H1 (cell line): ENCODE data around the gene SLC25A26. TPM values are rescaled to one million over a fixed set of nuclear protein-coding genes. Genes with fewer than 3 reads are reported as not detected.

Source experiments
- CTCF ChIA-PET: fragments of 300-600 bp; sonication (Branson Sonifier 250); formaldehyde crosslinking; loops from one replicate; lab custom pipeline; 2021; ENCODE audit not compliant: partially characterized antibody; lab: Charles Lee
- POLR2A ChIA-PET: fragments of 300-600 bp; sonication (Branson Sonifier 250); formaldehyde crosslinking; loops from one replicate; lab custom pipeline; 2021; ENCODE audit warnings: inconsistent platforms; ENCODE audit not compliant: partially characterized antibody; lab: Charles Lee
- DNase-seq, 2 experiments: peaks; one replicate each; pipeline versions ENCODE4 v3.0.0 to v3.0.0-alpha.2; 2010 to 2022; ENCODE audit warnings: low spot score in 2 of 2, low read depth in 1 of 2, mixed read lengths in 1 of 2
- FAIRE-seq: peaks from 2 replicates; lab custom pipeline; 2011; peaks lifted over from hg19 to GRCh38; lab: Jason Lieb, UNC
- H2AFZ ChIP-seq: 2 replicates; pipeline ENCODE4 v1.8.1; 2012; ENCODE audit warnings: low read length, inconsistent platforms
- H2AK5ac ChIP-seq: 2 replicates; pipeline ENCODE4 v1.6.1; 2013; ENCODE audit warnings: low read depth, low read length
- H2BK120ac ChIP-seq: replicated peaks from 2 replicates; pipeline ENCODE3; 2013; ENCODE audit warnings: low read depth, low read length, inconsistent platforms
- H2BK12ac ChIP-seq: 2 replicates; pipeline ENCODE4 v1.6.1; 2013; ENCODE audit warnings: low read depth, low read length
- H2BK15ac ChIP-seq: 2 replicates; pipeline ENCODE4 v1.6.1; 2013; ENCODE audit warnings: low read length
- H2BK20ac ChIP-seq: 2 replicates; pipeline ENCODE4 v1.6.1; 2013; ENCODE audit warnings: low read length
- H2BK5ac ChIP-seq: 2 replicates; pipeline ENCODE4 v1.6.1; 2013; ENCODE audit warnings: low read depth, low read length
- H3K14ac ChIP-seq: 2 replicates; pipeline ENCODE4 v1.6.1; 2013; ENCODE audit warnings: inconsistent platforms; ENCODE audit not compliant: insufficient read length
- H3K18ac ChIP-seq: 2 replicates; pipeline ENCODE4 v1.6.1; 2013; ENCODE audit warnings: low read length; ENCODE audit errors: extremely low read depth
- H3K23ac ChIP-seq: 2 replicates; pipeline ENCODE4 v1.6.1; 2013; ENCODE audit warnings: inconsistent platforms; ENCODE audit not compliant: insufficient read length
- H3K23me2 ChIP-seq: 2 replicates; pipeline ENCODE4 v1.6.1; 2013; ENCODE audit warnings: low read depth, low read length
- H3K27ac ChIP-seq: 2 replicates; pipeline ENCODE4 v1.6.1; 2011; ENCODE audit warnings: low read depth, low read length, inconsistent platforms
- H3K27me3 ChIP-seq, 4 experiments: replicated peaks in 1 of 4; 1 replicate in 1 of 4; 2 replicates in 3 of 4; pipeline versions ENCODE4 v1.6.1 to v1.8.1; 2011 to 2013; ENCODE audit warnings: low read length in 3 of 4, mild to moderate bottlenecking in 3 of 4, inconsistent platforms in 2 of 4, mixed read lengths in 2 of 4, moderate library complexity in 1 of 4; ENCODE audit not compliant: control insufficient read depth in 3 of 4, insufficient read depth in 3 of 4; ENCODE audit errors: extremely low read depth in 1 of 4
- H3K36me3 ChIP-seq, 4 experiments: 2 replicates each; pipeline versions ENCODE4 v1.6.1 to v1.8.1; 2011 to 2013; ENCODE audit warnings: mild to moderate bottlenecking in 4 of 4, low read length in 3 of 4, moderate library complexity in 2 of 4, control low read depth in 1 of 4, inconsistent platforms in 1 of 4; ENCODE audit not compliant: insufficient read depth in 4 of 4, control insufficient read depth in 2 of 4
- H3K4ac ChIP-seq: replicated peaks from 2 replicates; pipeline ENCODE3; 2013; ENCODE audit warnings: low read length, low read depth, mixed read lengths, inconsistent platforms; ENCODE audit not compliant: insufficient read length
- H3K4me1 ChIP-seq, 4 experiments: replicated peaks in 1 of 4; 1 replicate in 1 of 4; 2 replicates in 3 of 4; pipeline versions ENCODE4 v1.6.1 to v1.8.1; 2011 to 2013; ENCODE audit warnings: low read length in 3 of 4, inconsistent platforms in 2 of 4, mixed read lengths in 1 of 4; ENCODE audit not compliant: insufficient read depth in 4 of 4, control insufficient read depth in 3 of 4
- H3K4me2 ChIP-seq, 2 experiments: 2 replicates each; pipeline versions ENCODE4 v1.6.1 to v1.8.1; 2011 to 2013; ENCODE audit warnings: low read depth in 2 of 2, low read length in 2 of 2, control low read depth in 1 of 2, inconsistent platforms in 1 of 2, mild to moderate bottlenecking in 1 of 2; ENCODE audit not compliant: insufficient read depth in 1 of 2
- H3K4me3 ChIP-seq, 4 experiments: fragments of 200-600, 300-600 bp in 1 of 4; sonication (generic), shearing (Covaris generic), sonication (Bioruptor Twin) in 1 of 4; 2 replicates each; pipeline versions ENCODE4 v1.5.1 to v1.8.1; 2011 to 2016; ENCODE audit warnings: low read length in 4 of 4, low read depth in 3 of 4, control low read depth in 2 of 4, inconsistent platforms in 2 of 4, mild to moderate bottlenecking in 2 of 4, mixed read lengths in 1 of 4, moderate library complexity in 1 of 4; ENCODE audit not compliant: insufficient read depth in 2 of 4; ENCODE audit errors: extremely low read depth in 1 of 4
- H3K56ac ChIP-seq: replicated peaks from 2 replicates; pipeline ENCODE3; 2013; ENCODE audit warnings: low read depth, mild to moderate bottlenecking, mixed read lengths, low read length, inconsistent platforms; ENCODE audit not compliant: insufficient read length
- H3K79me1 ChIP-seq: 2 replicates; pipeline ENCODE4 v1.6.1; 2013; ENCODE audit warnings: low read depth, low read length, control low read depth
- H3K79me2 ChIP-seq, 2 experiments: 2 replicates each; pipeline versions ENCODE4 v1.6.1 to v1.8.1; 2012 to 2013; ENCODE audit warnings: low read length in 2 of 2, mild to moderate bottlenecking in 2 of 2, inconsistent platforms in 1 of 2; ENCODE audit not compliant: insufficient read depth in 2 of 2, control insufficient read depth in 1 of 2
- H3K9ac ChIP-seq, 4 experiments: replicated peaks in 1 of 4; 1 replicate in 1 of 4; 2 replicates in 3 of 4; pipeline versions ENCODE4 v1.6.1 to v1.8.1; 2011 to 2013; ENCODE audit warnings: low read depth in 3 of 4, low read length in 3 of 4, control low read depth in 2 of 4, mild to moderate bottlenecking in 2 of 4, moderate library complexity in 2 of 4, inconsistent platforms in 1 of 4; ENCODE audit errors: extremely low read depth in 1 of 4
- H3K9me3 ChIP-seq, 2 experiments: 2 replicates each; pipeline versions ENCODE4 v1.6.1 to v1.8.1; 2012 to 2013; ENCODE audit warnings: mild to moderate bottlenecking in 2 of 2, moderate library complexity in 2 of 2, control low read depth in 1 of 2, inconsistent platforms in 1 of 2, low read depth in 1 of 2, low read length in 1 of 2, mixed read lengths in 1 of 2; ENCODE audit not compliant: insufficient read depth in 2 of 2
- H4K20me1 ChIP-seq, 2 experiments: replicated peaks in 1 of 2; 2 replicates each; pipeline versions ENCODE3 to v1.8.1; 2011 to 2013; ENCODE audit warnings: inconsistent platforms in 2 of 2, low read length in 2 of 2, mild to moderate bottlenecking in 1 of 2; ENCODE audit not compliant: insufficient read depth in 2 of 2, control insufficient read depth in 1 of 2
- H4K5ac ChIP-seq: 2 replicates; pipeline ENCODE4 v1.6.1; 2013; ENCODE audit warnings: low read length, low read depth, mixed read lengths, inconsistent platforms; ENCODE audit not compliant: insufficient read length
- H4K8ac ChIP-seq: 2 replicates; pipeline ENCODE4 v1.8.0; 2013; ENCODE audit warnings: mild to moderate bottlenecking, moderate library complexity, low read length, inconsistent platforms; ENCODE audit not compliant: insufficient read depth; ENCODE audit errors: extremely low read depth
- H4K91ac ChIP-seq: replicated peaks from 2 replicates; pipeline ENCODE3; 2013; ENCODE audit warnings: low read length, mixed read lengths, inconsistent platforms; ENCODE audit not compliant: insufficient read length
- BACH1 ChIP-seq: IDR thresholded peaks from 2 replicates; pipeline ENCODE4 v1.6.1; 2012; ENCODE audit warnings: low read length, improper control_type of control experiment
- BRCA1 ChIP-seq: IDR thresholded peaks from 2 replicates; pipeline ENCODE4 v1.6.1; 2012; ENCODE audit warnings: low read depth, low read length, improper control_type of control experiment
- CEBPB ChIP-seq: IDR thresholded peaks from 2 replicates; pipeline ENCODE4 v1.6.1; 2012; ENCODE audit warnings: low read depth, low read length
- CHD2 ChIP-seq: IDR thresholded peaks from 2 replicates; pipeline ENCODE4 v1.6.1; 2012; ENCODE audit warnings: low read length, improper control_type of control experiment
- CREB1 ChIP-seq: IDR thresholded peaks from 2 replicates; pipeline ENCODE4 v1.6.1; 2012; ENCODE audit warnings: inconsistent platforms
- EP300 ChIP-seq, 2 experiments: IDR thresholded peaks; 1 replicate in 1 of 2; 2 replicates in 1 of 2; pipeline ENCODE4 v1.6.1; 2011 to 2012; ENCODE audit warnings: low read depth in 2 of 2, low read length in 2 of 2, mild to moderate bottlenecking in 2 of 2, borderline replicate concordance in 1 of 2, inconsistent platforms in 1 of 2, moderate library complexity in 1 of 2
- KDM1A ChIP-seq: fragments of 200-600, 300-600 bp; sonication (generic); IDR thresholded peaks from 2 replicates; pipeline ENCODE4 v1.7.1; 2016; ENCODE audit warnings: mild to moderate bottlenecking, low read length, borderline replicate concordance
- NRF1 ChIP-seq: IDR thresholded peaks from 2 replicates; pipeline ENCODE4 v1.6.1; 2011; ENCODE audit warnings: mild to moderate bottlenecking, low read depth, low read length, improper control_type of control experiment
- PHF8 ChIP-seq: fragments of 200-600 bp; sonication (generic); conservative IDR thresholded peaks from 2 replicates; pipeline ENCODE4 v1.7.1; 2012; ENCODE audit warnings: low read depth, mild to moderate bottlenecking, inconsistent platforms, low read length, moderate library complexity
- RAD21 ChIP-seq, 2 experiments: IDR thresholded peaks in 1 of 2; conservative IDR thresholded peaks in 1 of 2; 2 replicates each; pipeline ENCODE4 v1.6.1; 2011; ENCODE audit warnings: low read depth in 2 of 2, low read length in 2 of 2, improper control_type of control experiment in 1 of 2, inconsistent platforms in 1 of 2, mild to moderate bottlenecking in 1 of 2, moderate library complexity in 1 of 2
- RNF2 ChIP-seq: fragments of 200-900, 300-1000 bp; sonication (generic); IDR thresholded peaks from 2 replicates; pipeline ENCODE4 v1.7.1; 2016; ENCODE audit warnings: borderline replicate concordance, low read depth, mild to moderate bottlenecking, antibody characterized with exemption, low read length; ENCODE audit not compliant: poor library complexity, severe bottlenecking; ENCODE audit errors: missing control alignments
- SIX5 ChIP-seq: IDR thresholded peaks from 2 replicates; pipeline ENCODE4 v1.6.1; 2011; ENCODE audit warnings: mild to moderate bottlenecking, low read depth, low read length
- TEAD4 ChIP-seq: IDR thresholded peaks from 2 replicates; pipeline ENCODE4 v1.6.1; 2012; ENCODE audit warnings: low read depth, low read length, inconsistent platforms, mixed read lengths
- ZNF274 ChIP-seq: IDR thresholded peaks from 2 replicates; pipeline ENCODE4 v1.7.0; 2012; ENCODE audit warnings: low read length, borderline replicate concordance; ENCODE audit errors: extremely low read depth
- WGBS, 2 experiments: shearing (Covaris generic) in 1 of 2; methylation state at CpG; one replicate each; pipeline versions ENCODE4 v1.1.6 to v1.1.7; 2013 to 2015; ENCODE audit warnings: low lambda C conversion rate in 2 of 2, mixed read lengths in 2 of 2, inconsistent platforms in 1 of 2, low coverage in 1 of 2, missing lambda C conversion rate in 1 of 2; ENCODE audit not compliant: insufficient replicate concordance in 2 of 2, insufficient coverage in 1 of 2, insufficient read length in 1 of 2; ENCODE audit errors: extremely low coverage in 1 of 2, missing lambda C conversion rate in 1 of 2; 5-methylcytosine and 5-hydroxymethylcytosine counted together
- polyA plus RNA-seq, 7 experiments: library from polyadenylated mRNA; depleted of rRNA in 3 of 7; stranded (reverse) in 5 of 7; unstranded in 2 of 7; fragments of >200 nt in 5 of 7; fragments of 200-250 nt in 2 of 7; gene quantifications; 1 replicate in 5 of 7; 2 replicates in 1 of 7; 4 replicates in 1 of 7; pipeline versions ENCODE4 v1.2.1 to v1.2.3, GENCODE V29; 2011 to 2013; ENCODE audit warnings: missing spikeins in 2 of 7, mixed read lengths in 2 of 7
- total RNA-seq: library from RNA; stranded (reverse); fragmentation: NEBNext Ultra II Directional; extraction: Animal tissue kit (Norgen Biotek cat#: 25700); gene quantifications from 2 replicates; pipeline ENCODE4 v1.2.1, GENCODE V29; 2021

SLC25A26 gene
- total and polyA plus RNA-seq, 2 of the 8 experiments (the other 6 are each of a cell fraction or from before 2014, with no cell fraction given): 30.0 to 37.0 TPM

- whole genome bisulfite sequencing, 2 experiments: 94% methylated on average over 2 of the region's 2 CpGs; no CpG with 5 or more reads in 1 of the 2 experiments
- Histone ChIP-seq H4K5ac (no peak overlapping the region), H2AK5ac (no peak overlapping the region), H3K4me2 (no peak overlapping the region), H2BK120ac (no peak overlapping the region), H2BK12ac (no peak overlapping the region), H2BK5ac (no peak overlapping the region), H2BK20ac (no peak overlapping the region), H3K4me1 (no peaks in the 10 kb centered on the region), H4K91ac (no peak overlapping the region), H3K27ac (no peak overlapping the region), H3K18ac (no peak overlapping the region), H4K20me1 (no peaks in the 10 kb centered on the region), H3K56ac (no peak overlapping the region), H3K14ac (no peak overlapping the region), H3K27me3 (peaks cover 0 to 1% (median 0%) of the 10 kb centered on the region in 4 experiments; a peak in 1 of 7 replicates), H2BK15ac (no peak overlapping the region), H3K79me2 (no peaks in the 10 kb centered on the region), H3K9ac (no peak overlapping the region), H3K36me3 (no peaks in the 10 kb centered on the region), H3K4me3 (no peak overlapping the region)
- POLR2A ChIA-PET: no interaction called here
- CTCF ChIA-PET: interaction anchor here (1.8 to 2.1 kb wide), 2 partner anchors 102 to 108 kb away, joined by 7 to 12 read pairs; no protein-coding TSS in a partner anchor
- TF ChIP-seq KDM1A: no peak
- no peak for TF ChIP-seq BRCA1
- TF ChIP-seq BACH1: no peak
- TF ChIP-seq ZNF274: no peak
- TF ChIP-seq RAD21 (IDR thresholded peaks at IDR 0.05 in 1 of 2, conservative IDR thresholded peaks at IDR 0.05 in 1 of 2; ENCODE audit: low read depth in 2 of 2, low read length in 2 of 2): no peak
- no peak for TF ChIP-seq NRF1
- TF ChIP-seq CEBPB: no peak
- TF ChIP-seq EP300 (IDR thresholded peaks at IDR 0.05; ENCODE audit: borderline replicate concordance in 1 of 2, low read depth in 2 of 2, low read length in 2 of 2): no peak
- TF ChIP-seq TEAD4: no peak
- no peak for TF ChIP-seq CREB1
- TF ChIP-seq SIX5: no peak
- no peak for TF ChIP-seq CHD2
- TF ChIP-seq RNF2: no peak
- no peak for TF ChIP-seq PHF8
- TF ChIP-seq, all 59 proteins: peak for 0
- no peak overlapping the region for H3K23ac ChIP-seq
- H3K23me2 ChIP-seq: no peaks in the 10 kb centered on the region; the same call in 1 of the 2 replicates
- H3K9me3 ChIP-seq: no peaks in the 10 kb centered on the region
- no peak overlapping the region for H2AFZ ChIP-seq
- H3K79me1 ChIP-seq: no peaks in the 10 kb centered on the region
- no peak overlapping the region for H4K8ac ChIP-seq
- H3K4ac ChIP-seq: no peak overlapping the region
- FAIRE-seq (no peak), DNase-seq (no peak)
Observed at GRCh38 chr3:66270701-66271100, 49.9 kb downstream of the SLC25A26 start.
